HG02885 (cell line): ENCODE data around the gene RIMOC1.
"Not testable (repeated sequence)": the region's sequence is repeated elsewhere in the genome, so short reads cannot be mapped to it uniquely, and the experiment has no call there.

ENCODE experiments used
- ATAC-seq: cut with Tn5 transposase; IDR thresholded peaks from one replicate; pipeline ENCODE4 v1.9.1; 2021; ENCODE audit warnings: mild to moderate bottlenecking; ENCODE audit not compliant: unreplicated experiment, poor library complexity

RIMOC1 gene

DNA sequence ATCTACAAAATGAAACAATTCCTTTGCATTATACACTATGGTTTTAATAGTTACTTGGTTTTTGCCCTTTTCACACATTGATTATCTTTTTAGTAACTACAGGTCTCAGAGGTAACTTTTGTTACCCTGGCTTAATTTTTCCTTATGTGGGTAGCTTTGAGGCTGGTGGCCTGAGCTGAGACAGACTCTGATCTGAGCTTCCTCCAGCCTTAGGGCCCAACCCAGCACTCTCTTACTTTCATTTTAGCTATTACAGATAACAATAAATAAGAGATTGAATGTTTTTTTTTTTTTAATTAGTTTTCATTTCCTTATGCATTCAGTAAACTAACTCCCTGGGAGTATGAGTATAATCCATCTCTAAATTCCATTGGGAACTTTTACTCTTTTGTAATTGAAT is 18.9 kb upstream of the RIMOC1 start:
- ATAC-seq, result no peak

DNA sequence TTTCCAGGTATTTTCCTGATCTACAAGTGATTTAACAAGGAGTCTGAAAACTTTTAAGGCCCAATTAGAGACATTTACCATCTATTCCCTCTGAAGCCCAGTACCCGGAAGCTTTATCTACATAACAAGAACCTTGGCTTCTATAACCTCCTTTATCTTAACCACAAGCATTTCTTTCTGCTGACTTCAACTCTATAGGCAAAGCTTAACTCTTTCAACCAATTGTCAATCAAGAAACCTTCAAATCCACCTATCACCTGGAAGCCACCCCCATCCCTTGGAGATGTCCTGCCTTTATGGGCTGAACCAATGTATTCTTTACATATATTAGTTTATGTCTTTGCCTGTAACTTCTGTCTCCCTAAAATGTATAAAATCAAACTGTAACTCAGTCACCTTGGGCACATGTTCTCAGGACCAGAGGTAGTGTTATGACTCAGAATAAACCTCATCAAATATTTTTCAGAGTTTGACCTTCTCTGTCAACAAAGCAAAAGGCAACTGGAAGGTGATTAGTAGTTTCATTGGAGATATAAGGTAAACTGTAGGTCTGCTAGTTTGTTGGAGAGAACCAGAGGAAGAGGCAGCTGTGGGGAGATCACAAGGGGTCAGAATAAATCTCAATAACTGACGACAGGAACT is 13.0 kb upstream of the RIMOC1 start:
- ATAC-seq, result peak; percentile 50

DNA sequence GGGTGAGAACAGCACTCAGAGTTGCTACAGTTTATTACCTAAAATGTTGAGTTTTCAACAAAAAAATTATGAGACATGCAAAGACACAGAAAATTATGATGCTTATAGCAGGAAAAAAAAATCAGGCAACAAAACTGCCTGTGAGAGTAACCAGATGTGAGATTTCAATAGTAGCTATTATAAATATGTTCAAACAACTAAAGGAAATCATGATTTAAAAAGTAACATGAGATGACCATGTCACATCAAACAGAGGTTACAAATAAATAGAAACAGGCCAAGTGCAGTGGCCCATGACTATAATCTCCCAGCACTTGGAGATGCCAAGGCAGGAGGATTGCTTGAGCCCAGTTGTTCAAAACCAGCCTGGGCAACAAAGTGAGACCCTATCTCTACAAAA is 12.1 kb upstream of the RIMOC1 start:
- no peak for ATAC-seq

DNA sequence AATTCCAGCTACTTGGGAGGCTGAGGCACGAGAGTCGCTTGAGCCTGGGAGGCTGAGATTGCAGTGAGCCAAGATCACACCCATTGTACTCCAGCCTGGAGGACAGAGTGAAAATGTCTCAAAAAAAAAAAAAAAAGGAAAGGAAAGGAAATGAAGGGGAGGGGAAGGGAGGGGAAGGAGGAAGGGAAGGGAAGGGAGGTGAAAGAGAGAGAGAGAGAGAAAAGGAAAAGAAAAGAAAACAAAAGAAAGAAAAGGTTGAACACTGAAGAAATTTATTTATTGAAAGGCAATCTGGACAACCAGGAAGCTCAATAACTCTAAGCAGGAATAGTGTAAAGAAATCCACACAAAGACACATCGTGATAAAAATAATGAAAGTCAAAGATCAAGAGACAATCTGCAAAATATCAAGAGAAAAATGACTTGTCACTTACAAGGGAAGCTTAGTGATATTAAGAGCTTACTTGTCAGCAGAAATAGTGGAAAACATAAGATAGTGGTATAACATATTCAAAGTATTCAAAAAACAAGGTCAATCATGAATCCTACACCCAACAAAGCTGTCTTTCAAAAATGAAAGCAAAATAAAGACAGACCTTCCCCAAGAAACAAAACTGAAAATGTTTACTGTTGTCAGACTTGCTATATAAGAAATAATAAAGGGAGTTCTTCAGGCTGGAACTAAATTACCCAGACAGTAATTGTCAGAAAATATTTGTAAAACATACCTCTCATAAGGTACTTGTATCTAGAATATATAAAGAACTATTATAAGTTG is 10.9 kb upstream of the RIMOC1 start:
- peak; percentile 56 for ATAC-seq

DNA sequence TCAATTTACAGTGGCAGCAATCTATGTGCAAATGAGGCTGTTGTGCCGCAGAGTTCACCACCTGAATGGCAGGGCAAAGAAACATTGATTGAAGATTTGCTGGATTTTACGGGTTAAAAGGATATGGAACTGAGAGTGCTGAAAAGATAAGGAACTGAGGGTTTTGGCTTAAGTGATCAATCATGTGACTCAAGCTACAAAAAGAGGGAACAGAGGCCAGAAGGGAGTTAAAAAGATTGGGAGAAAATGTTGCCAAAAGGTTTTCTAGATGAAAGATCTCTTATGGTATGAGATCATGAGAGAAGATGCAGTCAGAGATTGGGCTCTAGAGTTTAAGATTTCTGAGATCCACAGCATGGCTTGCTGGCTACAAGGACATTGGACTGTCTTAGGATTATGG is 7.9 kb upstream of the RIMOC1 start:
- no peak for ATAC-seq

DNA sequence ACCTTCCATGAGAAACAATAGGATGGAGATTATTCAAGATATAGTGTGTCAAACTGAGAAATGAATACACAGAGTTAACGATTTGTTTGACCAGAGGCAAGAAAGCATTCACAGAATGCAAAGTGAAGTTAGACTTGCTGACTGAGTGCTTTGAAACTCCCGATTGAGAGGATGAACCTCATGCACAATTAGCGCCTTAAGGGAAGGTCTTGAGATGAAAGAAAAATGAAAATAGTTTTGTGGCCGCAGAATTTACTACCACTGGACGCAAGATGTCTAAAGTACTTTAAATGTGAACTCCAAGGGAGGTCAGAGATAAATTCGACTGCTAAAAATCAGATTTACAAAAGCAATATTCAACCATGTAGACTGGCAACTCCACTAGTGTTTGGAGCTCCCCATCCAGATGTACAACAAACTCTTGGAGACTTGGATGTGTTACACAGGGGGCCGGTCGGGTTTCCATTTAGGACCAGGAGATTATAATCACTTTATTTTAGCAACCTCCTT is 707 bp upstream of the RIMOC1 start:
- no peak for ATAC-seq

DNA sequence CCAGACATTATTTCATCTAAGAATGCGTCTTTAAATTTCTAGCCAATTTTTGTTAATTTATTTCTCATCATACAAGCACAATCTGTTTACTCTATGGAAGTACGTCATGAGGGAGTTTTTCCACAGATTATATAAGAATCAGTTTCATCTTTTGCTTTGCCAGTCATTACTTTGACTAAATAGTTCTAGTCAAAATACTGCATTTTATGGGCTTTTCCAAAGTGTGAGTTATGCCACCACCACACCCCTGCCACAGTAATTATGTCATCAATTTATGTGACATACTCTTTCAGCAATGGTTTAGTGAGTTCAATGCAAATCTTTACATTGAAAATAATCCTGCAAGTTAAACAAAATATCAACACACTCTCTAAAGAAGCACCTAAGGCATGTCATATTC is 2.0 kb downstream of the RIMOC1 start:
- ATAC-seq, result no peak

DNA sequence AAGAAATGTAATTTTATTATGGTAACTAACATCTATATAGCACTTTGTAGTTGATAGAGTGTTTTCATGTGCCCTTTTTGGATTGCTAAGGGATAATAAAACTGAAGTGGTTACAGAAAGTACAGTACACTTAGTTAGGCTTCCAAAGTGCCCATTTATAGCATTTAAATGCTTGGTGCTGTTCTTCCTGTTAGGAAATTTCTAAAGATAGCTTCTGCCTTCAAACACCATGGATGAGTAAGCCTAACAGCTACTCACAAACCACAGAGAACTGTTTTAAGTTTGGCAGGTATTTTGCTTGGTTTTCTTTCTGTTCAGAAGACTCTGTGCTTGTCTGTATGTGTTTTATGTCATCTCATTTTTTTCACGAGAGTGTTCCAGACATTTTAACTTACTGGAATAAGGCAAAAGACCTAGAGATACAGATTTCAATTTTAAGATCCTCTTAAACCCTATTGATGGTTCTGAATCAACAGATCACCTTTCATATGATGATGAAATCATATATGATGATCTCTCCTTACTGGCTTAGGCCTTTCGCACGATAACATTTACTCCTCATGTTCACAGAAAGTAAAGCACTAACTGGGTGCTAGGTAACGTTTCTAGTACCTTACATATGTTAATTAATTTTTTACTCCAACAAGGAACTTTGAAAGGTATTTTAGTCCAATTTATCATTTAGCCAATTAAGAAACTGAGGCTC is 4.4 kb downstream of the RIMOC1 start:
- no peak for ATAC-seq

DNA sequence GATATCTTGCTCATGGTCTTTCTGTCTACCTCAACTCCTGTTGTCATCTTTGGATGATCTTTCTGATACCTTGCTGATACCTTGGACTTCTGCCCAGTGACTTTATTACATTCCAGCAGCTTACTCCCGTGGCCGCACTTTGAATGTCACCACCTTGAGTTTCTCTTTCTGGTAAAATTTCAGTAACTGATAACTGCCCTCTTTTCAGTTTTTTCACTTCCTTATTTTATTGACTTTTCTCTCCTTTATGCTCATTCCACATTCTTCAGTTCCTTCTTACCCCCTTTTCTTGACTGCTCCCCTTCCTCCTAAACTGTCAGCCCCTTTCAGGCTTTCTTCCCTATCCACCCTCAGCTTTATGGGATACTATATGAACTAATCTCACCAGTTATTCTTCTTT is 14.0 kb downstream of the RIMOC1 start:
- ATAC-seq, result peak; percentile 66

DNA sequence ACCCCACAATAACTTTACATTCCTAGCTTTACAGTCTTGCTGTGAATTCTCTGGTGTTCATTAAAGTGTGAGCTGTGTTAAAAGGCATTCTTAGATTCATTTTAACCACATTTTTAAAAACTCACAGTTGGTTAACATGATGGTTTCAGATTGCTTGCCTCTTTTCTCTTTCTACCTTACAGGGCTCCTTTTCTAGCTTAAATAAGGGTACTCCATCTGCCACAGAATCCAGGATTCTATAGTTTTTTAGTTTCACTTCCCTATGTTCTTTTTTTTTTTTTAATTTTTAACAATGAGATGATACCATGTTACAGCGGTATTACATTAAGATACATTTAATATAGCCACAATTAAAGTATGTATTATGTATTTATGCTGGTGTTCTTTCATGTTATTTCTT is 17.0 kb downstream of the RIMOC1 start:
- ATAC-seq, result no peak

DNA sequence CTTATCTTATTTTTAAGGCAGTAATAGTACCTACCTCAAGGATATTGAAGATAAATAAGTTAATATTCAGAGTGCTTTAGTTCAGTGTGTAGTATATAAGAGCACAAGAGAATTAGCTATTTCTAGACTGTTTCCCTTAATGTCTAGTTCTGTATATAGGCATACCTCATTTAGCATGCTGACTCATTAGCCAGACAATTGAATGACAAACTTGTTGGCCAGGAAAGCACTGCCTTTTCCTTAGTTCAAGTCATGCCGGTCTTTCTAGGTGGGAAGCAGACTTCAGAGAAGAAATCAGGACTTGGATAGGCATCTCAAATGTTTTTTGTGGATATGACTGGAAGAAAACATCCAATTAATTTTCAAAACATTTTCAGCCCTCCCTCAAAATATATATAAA is 17.7 kb downstream of the RIMOC1 start:
- no peak for ATAC-seq

DNA sequence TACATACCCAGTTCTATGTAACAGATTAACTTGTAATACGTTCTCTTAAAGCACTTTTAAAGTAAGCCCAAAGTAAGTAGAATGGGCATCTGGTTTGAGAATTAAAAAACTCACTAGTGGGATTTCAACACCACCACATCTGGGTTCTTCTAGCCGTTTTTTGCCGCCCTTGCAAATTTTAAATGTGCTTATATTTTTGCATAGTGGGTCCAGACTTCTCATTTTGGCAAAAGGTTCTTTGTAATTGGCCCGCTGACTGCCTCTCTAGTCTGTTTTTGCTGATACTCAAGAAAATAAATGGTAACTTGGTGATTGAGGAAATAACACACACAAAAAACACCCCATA is 20.4 kb downstream of the RIMOC1 start:
- ATAC-seq, result no peak

DNA sequence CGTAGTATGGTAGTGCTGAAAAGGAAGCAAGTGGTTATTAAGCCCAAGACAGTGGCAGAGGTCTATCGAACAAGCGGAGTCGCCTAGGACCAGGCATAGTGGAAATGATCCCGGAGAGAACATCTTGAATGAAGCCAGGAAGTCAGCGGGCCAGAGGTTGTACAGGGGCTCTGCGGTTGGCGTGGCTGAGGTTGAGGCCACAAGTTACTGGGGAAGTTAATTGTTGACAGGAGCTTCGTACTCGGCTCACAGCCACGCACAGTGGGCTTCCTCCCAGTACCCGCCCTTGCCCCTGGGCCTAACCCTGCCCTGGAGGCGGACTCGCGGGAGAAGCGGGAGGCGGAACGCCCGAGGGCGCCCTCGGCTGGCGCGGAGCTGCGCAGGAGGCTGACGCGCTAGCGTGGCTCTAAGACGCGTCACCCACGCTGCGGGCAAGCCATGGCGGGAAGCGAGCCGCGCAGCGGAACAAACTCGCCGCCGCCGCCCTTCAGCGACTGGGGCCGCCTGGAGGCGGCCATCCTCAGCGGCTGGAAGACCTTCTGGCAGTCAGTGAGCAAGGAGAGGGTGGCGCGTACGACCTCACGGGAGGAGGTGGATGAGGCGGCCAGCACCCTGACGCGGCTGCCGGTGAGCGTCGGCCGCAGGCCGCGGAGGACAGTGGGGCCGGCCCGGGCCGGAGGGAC is 20.9 kb downstream of the RIMOC1 start, which contains the start of gene FBXO4:
FBXO4 (plus strand) TSS at position 410 of the 683 bp plus-strand sequence; CDS start at position 439, 29 bp downstream.
- peak; percentile 96 for ATAC-seq

DNA sequence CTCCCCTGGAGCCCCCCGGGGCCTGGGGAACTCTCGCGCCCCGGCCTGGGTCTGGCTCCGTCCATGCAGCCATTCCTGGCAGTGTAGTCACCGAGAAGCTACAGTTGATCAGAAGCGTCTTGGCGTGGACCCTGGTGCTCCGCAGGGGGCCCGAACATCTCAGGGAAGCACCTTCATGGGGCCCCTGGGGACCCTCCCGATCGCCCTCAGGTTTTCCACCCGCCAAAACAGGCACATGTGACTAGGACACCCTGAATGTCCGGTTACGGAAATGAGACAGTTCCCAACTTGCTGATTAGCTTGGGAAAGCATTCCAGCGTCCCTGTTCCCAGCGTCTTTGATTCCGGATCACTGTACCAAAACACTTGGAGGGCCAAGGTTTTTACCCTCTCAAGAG is 21.4 kb downstream of the RIMOC1 start:
- peak; percentile 37 for ATAC-seq

DNA sequence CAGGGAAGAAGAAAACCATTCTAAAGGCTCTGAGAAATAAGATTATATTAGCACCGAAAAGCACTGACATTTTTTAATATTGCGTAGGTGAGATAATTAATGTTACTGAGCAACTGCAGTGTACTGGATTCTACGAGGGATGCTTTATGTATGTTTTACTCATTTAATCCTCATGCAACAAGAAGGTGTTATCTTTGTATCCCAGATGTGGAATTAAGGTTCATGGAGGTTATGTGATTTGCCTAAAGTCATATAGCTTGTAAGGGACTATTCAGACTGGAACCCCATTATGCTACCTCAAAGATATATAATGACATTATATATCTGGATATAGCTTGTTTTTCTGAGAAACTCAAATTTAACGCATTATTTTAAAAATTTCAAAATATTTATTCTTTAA is 23.5 kb downstream of the RIMOC1 start:
- no peak for ATAC-seq

DNA sequence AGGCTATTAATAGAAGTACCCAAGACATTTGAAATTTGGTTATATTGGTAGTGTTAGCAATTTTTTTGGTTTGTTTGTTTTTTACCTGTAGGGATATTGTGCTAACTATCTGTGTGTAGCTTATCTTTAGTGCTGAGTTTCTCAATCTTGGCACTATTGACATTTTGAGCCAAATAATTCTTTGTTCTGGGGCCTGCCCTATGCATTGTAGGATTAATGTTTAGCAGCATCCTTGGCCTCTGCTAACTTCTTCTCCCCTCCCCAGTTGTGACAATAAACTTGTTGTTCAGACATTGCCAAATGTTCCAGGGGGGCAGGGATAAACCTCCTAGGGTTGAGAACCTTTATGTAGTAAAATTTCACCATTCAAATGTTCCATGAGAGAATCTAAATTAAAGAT is 24.9 kb downstream of the RIMOC1 start:
- no peak for ATAC-seq

DNA sequence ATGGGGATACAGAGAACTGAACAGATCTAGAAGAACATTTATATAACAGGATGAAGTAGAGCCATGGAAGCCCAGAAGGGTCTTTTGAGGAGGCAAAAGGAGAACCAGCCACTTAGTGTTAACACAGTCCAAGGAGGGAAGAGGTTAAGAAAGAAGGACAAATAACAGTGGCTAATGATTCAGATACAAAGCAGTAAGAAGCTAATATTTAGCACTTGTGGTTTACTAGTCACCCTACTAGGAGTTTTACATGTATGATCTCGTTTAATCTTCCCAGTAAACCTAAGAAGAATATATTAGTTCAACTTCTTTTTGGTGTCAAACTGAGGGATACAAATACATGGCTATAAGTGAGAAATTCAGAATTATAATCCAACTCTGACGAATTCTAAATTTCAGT is 28.6 kb downstream of the RIMOC1 start:
- no peak for ATAC-seq

DNA sequence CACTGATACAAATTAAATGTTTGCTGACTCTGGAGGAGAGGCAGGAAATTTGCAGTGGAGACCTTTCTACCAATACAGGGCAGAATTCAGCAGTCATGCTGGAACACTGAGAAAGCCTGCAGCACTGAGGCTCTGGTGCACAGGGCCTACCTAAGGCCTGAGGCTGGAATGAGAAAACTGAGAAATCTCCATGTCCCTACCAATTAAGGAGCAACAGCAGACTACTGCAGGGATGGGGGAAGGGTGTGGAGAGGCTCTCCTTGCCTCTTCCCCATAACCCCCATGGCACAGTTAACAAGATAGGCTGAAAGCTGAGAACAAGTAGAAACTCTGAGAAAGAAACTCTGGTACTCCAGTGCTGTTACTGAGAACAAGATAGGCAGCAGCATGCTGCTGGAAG is 31.4 kb downstream of the RIMOC1 start:
- ATAC-seq, result no peak

DNA sequence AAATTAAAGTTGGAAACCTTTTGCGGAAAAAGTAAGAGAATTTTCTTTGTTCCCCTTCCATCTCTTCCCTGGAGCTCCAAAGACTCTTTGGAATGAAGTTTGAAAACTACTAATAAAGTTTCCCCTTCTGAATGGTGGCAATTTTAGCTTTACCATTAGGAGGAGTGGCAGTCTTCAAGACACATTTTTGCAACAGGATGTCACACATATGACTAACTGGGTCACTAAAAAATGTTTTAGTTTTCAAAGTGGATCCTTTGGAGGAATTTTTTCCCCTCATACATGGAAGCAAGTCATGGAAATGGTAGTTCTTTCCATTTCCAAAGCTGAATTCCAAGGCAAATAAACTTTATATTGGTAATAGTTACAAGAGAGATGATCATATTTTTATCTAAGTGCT is 36.5 kb downstream of the RIMOC1 start:
- no peak for ATAC-seq

DNA sequence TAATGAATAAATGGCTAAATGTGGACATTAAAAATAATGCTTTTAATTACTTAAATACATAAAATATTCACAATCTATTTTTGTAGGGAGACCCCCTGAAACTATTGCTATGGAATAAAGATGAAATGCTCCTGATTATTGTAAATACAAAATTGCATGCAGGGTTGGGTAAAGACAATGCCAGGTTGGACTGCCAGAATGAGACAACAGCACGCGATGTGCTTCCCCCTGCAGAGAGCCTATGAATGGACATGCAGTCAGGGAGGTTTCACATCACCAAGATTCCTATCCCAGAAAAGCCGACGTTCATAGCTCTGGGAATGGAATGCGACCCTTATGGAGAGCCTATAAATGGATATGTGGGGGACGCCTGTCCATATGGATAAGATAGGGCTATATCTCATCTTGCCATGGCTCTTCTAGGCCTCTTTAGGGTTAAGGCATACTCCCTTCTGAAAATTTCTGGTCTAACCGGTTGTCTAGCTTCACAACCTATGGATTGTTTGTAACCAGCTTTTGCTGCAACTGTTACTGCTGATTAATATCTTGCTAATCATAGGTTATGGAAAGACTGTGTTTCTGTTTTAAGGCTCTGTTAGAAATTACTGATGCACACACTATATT is 41.3 kb downstream of the RIMOC1 start:
- ATAC-seq, result not testable (repeated sequence)
